ENCODE measurements around the gene SLC16A7. TPM values are rescaled to one million over a fixed set of nuclear protein-coding genes. Genes with fewer than 3 reads are reported as not detected.
A peak's percentile ranks its signal among the peaks of the same experiment; 100 is the strongest.

The SLC16A7 gene
- total RNA-seq, 4 donors from 2014 or later = 18.2 to 71.4 (median 45.0) TPM

DNA sequence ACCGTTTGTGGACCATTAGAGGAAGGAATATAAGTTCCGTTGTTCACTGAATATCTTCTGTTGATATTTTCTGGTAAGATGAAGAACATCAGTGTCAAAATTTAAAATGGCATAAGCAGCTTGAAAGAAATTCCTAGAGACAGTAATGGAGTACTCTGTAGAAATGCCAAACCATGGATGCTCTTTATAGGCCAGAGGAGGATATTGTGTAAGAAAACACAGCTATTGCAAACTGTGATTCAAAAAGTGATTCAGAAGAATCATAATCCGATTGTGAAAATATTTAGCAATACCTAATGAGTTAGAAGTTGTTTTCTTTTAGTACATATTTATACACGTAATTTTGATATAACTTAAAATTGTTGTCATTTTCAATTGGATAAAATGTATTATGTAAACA is 102.8 kb downstream of the SLC16A7 start:
- no peak overlapping the region for H3K4me3 ChIP-seq
- no peaks in the 10 kb centered on the region for H3K27me3 ChIP-seq
- no peaks in the 10 kb centered on the region for H3K9me3 ChIP-seq
- 73 to 83% methylated on average over 4 of the region's 4 CpGs for WGBS, 2 donors (ENCODE audit: low coverage in 1 of 2)
- H3K36me3 ChIP-seq = no peaks in the 10 kb centered on the region
- H3K4me1 ChIP-seq = peaks cover 0 to 10% (median 0%) of the 10 kb centered on the region in 3 donors
- TF ChIP-seq POLR2AphosphoS5 (IDR thresholded peaks at IDR 0.05) (peak; percentile 64), POLR2A (IDR thresholded peaks at IDR 0.05) (no peak)
- H3K27ac ChIP-seq = no peak overlapping the region
- ATAC-seq = peak; percentile 80

DNA sequence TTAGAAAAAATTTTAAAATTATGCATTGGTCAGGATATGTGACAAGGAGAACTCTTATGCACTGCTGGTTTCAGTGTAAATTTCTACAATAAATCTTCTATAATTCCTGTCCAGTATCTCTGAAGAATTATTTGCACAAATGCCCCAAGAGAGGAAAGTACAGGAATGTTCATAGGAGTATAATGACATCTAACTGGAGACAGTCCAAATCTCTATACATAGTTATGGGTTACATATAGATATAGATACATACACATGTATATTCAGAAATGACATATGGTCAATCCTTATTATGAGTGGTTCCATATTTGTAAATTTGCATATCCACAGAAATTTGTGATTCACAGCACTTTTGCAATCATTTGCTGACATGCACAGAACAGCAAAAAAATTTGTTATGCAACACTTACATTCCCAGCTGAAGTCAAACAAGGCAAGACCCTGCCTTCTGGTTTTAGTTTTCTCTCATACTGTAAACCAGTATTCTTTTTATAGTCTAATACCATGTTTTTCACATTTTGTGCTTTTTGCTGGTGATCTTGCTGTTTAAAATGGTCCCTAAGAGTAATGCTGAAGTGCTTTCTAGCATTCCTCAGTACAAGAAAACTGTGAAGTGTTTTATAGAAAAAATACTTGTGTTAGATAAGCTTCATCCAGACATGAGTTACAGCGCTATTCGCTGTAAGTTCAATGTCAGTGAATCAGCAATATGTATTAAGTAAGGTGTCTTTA is 103.8 kb downstream of the SLC16A7 start:
- TF ChIP-seq, protein P1, sequence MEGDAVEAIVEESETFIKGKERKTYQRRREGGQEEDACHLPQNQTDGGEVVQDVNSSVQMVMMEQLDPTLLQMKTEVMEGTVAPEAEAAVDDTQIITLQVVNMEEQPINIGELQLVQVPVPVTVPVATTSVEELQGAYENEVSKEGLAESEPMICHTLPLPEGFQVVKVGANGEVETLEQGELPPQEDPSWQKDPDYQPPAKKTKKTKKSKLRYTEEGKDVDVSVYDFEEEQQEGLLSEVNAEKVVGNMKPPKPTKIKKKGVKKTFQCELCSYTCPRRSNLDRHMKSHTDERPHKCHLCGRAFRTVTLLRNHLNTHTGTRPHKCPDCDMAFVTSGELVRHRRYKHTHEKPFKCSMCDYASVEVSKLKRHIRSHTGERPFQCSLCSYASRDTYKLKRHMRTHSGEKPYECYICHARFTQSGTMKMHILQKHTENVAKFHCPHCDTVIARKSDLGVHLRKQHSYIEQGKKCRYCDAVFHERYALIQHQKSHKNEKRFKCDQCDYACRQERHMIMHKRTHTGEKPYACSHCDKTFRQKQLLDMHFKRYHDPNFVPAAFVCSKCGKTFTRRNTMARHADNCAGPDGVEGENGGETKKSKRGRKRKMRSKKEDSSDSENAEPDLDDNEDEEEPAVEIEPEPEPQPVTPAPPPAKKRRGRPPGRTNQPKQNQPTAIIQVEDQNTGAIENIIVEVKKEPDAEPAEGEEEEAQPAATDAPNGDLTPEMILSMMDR (IDR thresholded peaks at IDR 0.05) = no peak
- TF ChIP-seq EP300 (IDR thresholded peaks at IDR 0.05) = no peak
- TF ChIP-seq POLR2A (IDR thresholded peaks at IDR 0.05) = no peak
- TF ChIP-seq POLR2AphosphoS5 (IDR thresholded peaks at IDR 0.05) = peak; percentile 67
- Histone ChIP-seq H3K27ac (no peak overlapping the region), H3K9me3 (no peaks in the 10 kb centered on the region), H3K36me3 (no peaks in the 10 kb centered on the region), H3K4me3 (no peak overlapping the region), H3K27me3 (no peaks in the 10 kb centered on the region), H3K4me1 (peaks cover 0 to 10% (median 0%) of the 10 kb centered on the region in 3 donors)
- WGBS, 2 donors (ENCODE audit: low coverage in 1 of 2) = 72 to 94% methylated on average over 2 of the region's 2 CpGs
- peak; percentile 69 for ATAC-seq

DNA sequence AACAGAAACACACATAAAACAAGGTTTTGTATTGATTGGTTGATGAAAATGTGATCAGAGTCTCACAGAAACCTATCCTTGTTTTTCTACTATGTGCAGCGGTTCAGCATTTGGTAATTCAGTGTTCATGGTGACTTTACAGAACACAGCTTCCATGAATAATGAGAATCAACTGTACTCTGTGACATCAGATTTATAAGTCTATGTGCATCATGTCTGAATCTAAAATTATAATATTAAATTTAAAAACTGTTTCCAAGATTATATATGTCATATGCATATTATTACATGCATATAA is 104.3 kb downstream of the SLC16A7 start:
- H3K4me1 ChIP-seq = peaks cover 0 to 10% (median 0%) of the 10 kb centered on the region in 3 donors
- peaks cover 0 to 4% of the 10 kb centered on the region in 2 donors for H3K36me3 ChIP-seq
- WGBS, 2 donors (ENCODE audit: low coverage in 1 of 2) = 94 to 100% methylated on average over 1 of the region's 1 CpG
- H3K4me3 ChIP-seq = no peak overlapping the region
- H3K9me3 ChIP-seq = no peaks in the 10 kb centered on the region
- no peak for ATAC-seq
- TF ChIP-seq EP300 (IDR thresholded peaks at IDR 0.05) (no peak), POLR2AphosphoS5 (IDR thresholded peaks at IDR 0.05) (no peak), POLR2A (IDR thresholded peaks at IDR 0.05) (no peak)
- TF ChIP-seq, protein P1 (IDR thresholded peaks at IDR 0.05) = no peak
- no peak overlapping the region for H3K27ac ChIP-seq
- H3K27me3 ChIP-seq = no peaks in the 10 kb centered on the region

DNA sequence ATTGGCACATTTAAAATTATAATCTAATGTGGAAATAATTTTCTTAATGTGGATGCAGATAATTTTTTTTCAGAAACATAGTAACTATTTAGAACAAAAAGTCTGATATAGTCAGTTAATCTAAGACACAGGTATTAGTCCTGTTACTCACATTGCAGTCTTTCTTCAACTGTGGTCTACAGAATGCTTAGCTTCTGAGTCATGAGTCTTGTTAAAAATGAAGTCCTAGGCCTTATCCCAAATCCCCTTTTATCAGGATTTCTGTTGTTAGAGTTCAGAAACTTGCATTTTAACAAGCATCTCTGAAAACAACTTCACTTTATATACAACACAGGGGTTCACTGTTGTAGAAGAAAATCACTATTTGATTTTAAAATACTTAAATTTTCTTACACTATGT is 112.2 kb downstream of the SLC16A7 start:
- Histone ChIP-seq H3K27me3 (no peaks in the 10 kb centered on the region), H3K9me3 (no peaks in the 10 kb centered on the region)
- ATAC-seq = no peak

DNA sequence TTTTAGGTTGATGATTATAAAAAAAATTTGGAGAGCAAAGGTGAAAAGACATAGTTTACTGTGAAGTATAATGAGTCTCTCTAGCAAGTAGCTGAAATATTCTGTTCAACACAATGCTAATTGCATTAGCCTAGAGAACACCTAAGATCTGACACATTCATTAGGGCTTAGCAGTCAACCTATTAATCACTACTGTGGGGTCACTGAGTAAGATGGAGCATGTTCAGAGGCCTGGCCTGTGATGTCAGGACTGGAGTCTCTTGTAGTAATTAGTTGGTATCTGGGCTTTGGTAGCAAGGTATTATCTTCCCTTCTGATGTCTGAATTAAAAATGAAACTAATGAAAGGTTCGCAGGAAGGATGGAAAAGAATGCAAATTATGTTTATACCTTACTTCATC is 112.7 kb downstream of the SLC16A7 start:
- TF ChIP-seq, protein P1 (IDR thresholded peaks at IDR 0.05) = no peak
- TF ChIP-seq POLR2A (IDR thresholded peaks at IDR 0.05) = no peak
- no peak for TF ChIP-seq POLR2AphosphoS5 (IDR thresholded peaks at IDR 0.05)
- TF ChIP-seq EP300 (IDR thresholded peaks at IDR 0.05) = no peak
- WGBS, 2 donors (ENCODE audit: low coverage in 1 of 2) = 88 to 100% methylated on average over 1 of the region's 1 CpG
- H3K4me1 ChIP-seq = no peaks in the 10 kb centered on the region

More for the DNA sequence above, 112.2 kb downstream of the SLC16A7 start:
- Histone ChIP-seq H3K4me1 (no peaks in the 10 kb centered on the region), H3K4me3 (no peak overlapping the region), H3K36me3 (peaks cover 0 to 9% of the 10 kb centered on the region in 2 donors), H3K27ac (no peak overlapping the region)
- TF ChIP-seq POLR2A (IDR thresholded peaks at IDR 0.05) = no peak
- TF ChIP-seq, protein P1 (IDR thresholded peaks at IDR 0.05) = no peak
- TF ChIP-seq EP300 (IDR thresholded peaks at IDR 0.05) = no peak
- no peak for TF ChIP-seq POLR2AphosphoS5 (IDR thresholded peaks at IDR 0.05)

More for the DNA sequence above, 112.7 kb downstream of the SLC16A7 start:
- Histone ChIP-seq H3K27me3 (no peaks in the 10 kb centered on the region), H3K27ac (no peak overlapping the region), H3K4me3 (no peak overlapping the region), H3K9me3 (no peaks in the 10 kb centered on the region), H3K36me3 (peaks cover 0 to 9% of the 10 kb centered on the region in 2 donors)
- ATAC-seq = no peak
